Measurements from ENCODE around the gene SYNGR1. TPM values are rescaled to one million over a fixed set of nuclear protein-coding genes. Genes with fewer than 3 reads are reported as not detected.

Gene SYNGR1
- total RNA-seq, 1 experiment from 2014 or later, result 0.35 TPM

GRCh38 chr22:39426380-39427043, 76.7 kb downstream of the SYNGR1 start:
- no peak for DNase-seq (ENCODE audit: unreplicated experiment)
- no peaks in the 10 kb centered on the region for H3K9me3 Mint-ChIP-seq (ENCODE audit: unreplicated experiment)

GRCh38 chr22:39427751-39428596, 78.2 kb downstream of the SYNGR1 start:
- intact Hi-C loops (cut with micrococcal nuclease), result no loop called here
- POLR2A ChIA-PET, result no interaction called here
- TF ChIP-seq CTCF (IDR thresholded peaks at IDR 0.05; ENCODE audit: unreplicated experiment), result no peak
- Mint-ChIP-seq H3K27ac (ENCODE audit: low read depth, unreplicated experiment) (no peak overlapping the region), H3K9me3 (ENCODE audit: unreplicated experiment) (no peaks in the 10 kb centered on the region), H3K4me3 (ENCODE audit: unreplicated experiment) (no peak overlapping the region), H3K36me3 (ENCODE audit: insufficient read depth, unreplicated experiment) (peaks cover 50% of the 10 kb centered on the region), H3K4me1 (ENCODE audit: insufficient read depth, unreplicated experiment) (no peaks in the 10 kb centered on the region), H3K27me3 (ENCODE audit: insufficient read depth, unreplicated experiment) (no peaks in the 10 kb centered on the region)
- no peak for DNase-seq (ENCODE audit: unreplicated experiment)
- BruUV-seq (replicated peaks), result no TSS peak
- CTCF ChIA-PET, result no interaction called here

More at GRCh38 chr22:39426380-39427043, 76.7 kb downstream of the SYNGR1 start:
- Mint-ChIP-seq H3K36me3 (ENCODE audit: insufficient read depth, unreplicated experiment) (peaks cover 60% of the 10 kb centered on the region), H3K4me1 (ENCODE audit: insufficient read depth, unreplicated experiment) (no peaks in the 10 kb centered on the region), H3K27ac (ENCODE audit: low read depth, unreplicated experiment) (no peak overlapping the region), H3K27me3 (ENCODE audit: insufficient read depth, unreplicated experiment) (no peaks in the 10 kb centered on the region), H3K4me3 (ENCODE audit: unreplicated experiment) (no peak overlapping the region)
- no peak for TF ChIP-seq CTCF (IDR thresholded peaks at IDR 0.05; ENCODE audit: unreplicated experiment)
- ChIA-PET CTCF (no interaction called here), POLR2A (no interaction called here)
- intact Hi-C loops (cut with micrococcal nuclease), result no loop called here
- BruUV-seq (replicated peaks), result no TSS peak

GRCh38 chr22:39428597-39429071, 78.8 kb downstream of the SYNGR1 start:
- no peak for DNase-seq (ENCODE audit: unreplicated experiment)
- H3K4me3 Mint-ChIP-seq (ENCODE audit: unreplicated experiment), result no peak overlapping the region
- intact Hi-C loops (cut with micrococcal nuclease), result no loop called here
- H3K4me1 Mint-ChIP-seq (ENCODE audit: insufficient read depth, unreplicated experiment), result no peaks in the 10 kb centered on the region
- POLR2A ChIA-PET, result no interaction called here
- H3K36me3 Mint-ChIP-seq (ENCODE audit: insufficient read depth, unreplicated experiment), result peaks cover 50% of the 10 kb centered on the region
- no peak for TF ChIP-seq CTCF (IDR thresholded peaks at IDR 0.05; ENCODE audit: unreplicated experiment)
- H3K27me3 Mint-ChIP-seq (ENCODE audit: insufficient read depth, unreplicated experiment), result no peaks in the 10 kb centered on the region
- no TSS peak for BruUV-seq (replicated peaks)
- no peak overlapping the region for H3K27ac Mint-ChIP-seq (ENCODE audit: low read depth, unreplicated experiment)
- no peaks in the 10 kb centered on the region for H3K9me3 Mint-ChIP-seq (ENCODE audit: unreplicated experiment)
- CTCF ChIA-PET, result no interaction called here

- Mint-ChIP-seq H3K27ac (ENCODE audit: low read depth, unreplicated experiment) (no peak overlapping the region), H3K4me3 (ENCODE audit: unreplicated experiment) (no peak overlapping the region), H3K4me1 (ENCODE audit: insufficient read depth, unreplicated experiment) (no peaks in the 10 kb centered on the region), H3K36me3 (ENCODE audit: insufficient read depth, unreplicated experiment) (peaks cover 47% of the 10 kb centered on the region), H3K27me3 (ENCODE audit: insufficient read depth, unreplicated experiment) (no peaks in the 10 kb centered on the region), H3K9me3 (ENCODE audit: unreplicated experiment) (no peaks in the 10 kb centered on the region)
- intact Hi-C loops (cut with micrococcal nuclease), result no loop called here
- ChIA-PET CTCF (no interaction called here), POLR2A (no interaction called here)
- no TSS peak for BruUV-seq (replicated peaks)
- DNase-seq (ENCODE audit: unreplicated experiment), result no peak
- no peak for TF ChIP-seq CTCF (IDR thresholded peaks at IDR 0.05; ENCODE audit: unreplicated experiment)
Measured at GRCh38 chr22:39429186-39429585, 79.4 kb downstream of the SYNGR1 start.

All from MCF 10A (cell line).